SK-N-SH (cell line): Measurements from ENCODE around the gene UBR3. TPM values are rescaled to one million over a fixed set of nuclear protein-coding genes. Genes with fewer than 3 reads are reported as not detected.

Experiments used
- CTCF ChIA-PET: fragments of 300-600, 350-600 bp; formaldehyde crosslinking; extraction: SDS; loops from one replicate; lab custom pipeline; 2021; lab: Yijun Ruan, JAX
- POLR2A ChIA-PET: fragments of 350-600 bp; sonication (Branson Sonifier 250); formaldehyde crosslinking; extraction: SDS; loops from one replicate; lab custom pipeline; 2020; ENCODE audit warnings: antibody characterized with exemption, inconsistent platforms; lab: Yijun Ruan, JAX
- DNase-seq: peaks from one replicate; pipeline ENCODE4 v3.0.0; 2012
- H2AFZ ChIP-seq: fragments of 200-600 bp; sonication (generic); 2 replicates; pipeline ENCODE4 v1.8.1; 2016; ENCODE audit warnings: antibody characterized with exemption, mild to moderate bottlenecking, low read depth
- H3F3A ChIP-seq: fragments of 200-600 bp; sonication (generic); replicated peaks from 2 replicates; pipeline ENCODE3; 2016; ENCODE audit warnings: antibody characterized with exemption, mild to moderate bottlenecking; ENCODE audit not compliant: insufficient read depth
- H3K27ac ChIP-seq, 2 experiments: fragments of 200-500 bp in 1 of 2; fragments of 200-600 bp in 1 of 2; sonication (Bioruptor generic) in 1 of 2; sonication (generic), shearing (Covaris generic) in 1 of 2; 2 replicates each; pipeline versions ENCODE4 v1.5.1 to v1.6.1; 2014 to 2016; ENCODE audit warnings: low read depth in 2 of 2, inconsistent platforms in 1 of 2, low read length in 1 of 2, mild to moderate bottlenecking in 1 of 2, mixed read lengths in 1 of 2
- H3K27me3 ChIP-seq: fragments of 200-600 bp; sonication (generic), shearing (Covaris generic); 2 replicates; pipeline ENCODE4 v1.6.1; 2016; ENCODE audit warnings: mixed run types; ENCODE audit not compliant: insufficient read depth
- H3K36me3 ChIP-seq, 2 experiments: fragments of 200-500 bp in 1 of 2; fragments of 200-600 bp in 1 of 2; sonication (Bioruptor generic) in 1 of 2; sonication (generic) in 1 of 2; replicated peaks in 1 of 2; 2 replicates each; pipeline versions ENCODE3 to v1.5.1; 2014 to 2016; ENCODE audit warnings: low read length in 1 of 2, mild to moderate bottlenecking in 1 of 2; ENCODE audit not compliant: insufficient read depth in 2 of 2, control insufficient read depth in 1 of 2
- H3K4me1 ChIP-seq, 2 experiments: fragments of 200-500 bp in 1 of 2; fragments of 200-600 bp in 1 of 2; sonication (Bioruptor generic) in 1 of 2; sonication (generic), shearing (Covaris generic) in 1 of 2; 2 replicates each; pipeline versions ENCODE4 v1.5.1 to v1.6.1; 2014 to 2016; ENCODE audit warnings: low read depth in 1 of 2, low read length in 1 of 2, mixed run types in 1 of 2; ENCODE audit not compliant: insufficient read depth in 2 of 2, control insufficient read depth in 1 of 2
- H3K4me2 ChIP-seq: fragments of 200-600 bp; sonication (generic), shearing (Covaris generic); 2 replicates; pipeline ENCODE4 v1.6.1; 2017; ENCODE audit warnings: mixed run types
- H3K4me3 ChIP-seq, 2 experiments: fragments of 200-500 bp in 1 of 2; fragments of 200-600 bp in 1 of 2; sonication (Bioruptor generic) in 1 of 2; sonication (generic), shearing (Covaris generic) in 1 of 2; 2 replicates each; pipeline versions ENCODE4 v1.5.1 to v1.8.1; 2014 to 2016; ENCODE audit warnings: low read depth in 2 of 2, inconsistent platforms in 1 of 2, low read length in 1 of 2, mild to moderate bottlenecking in 1 of 2, mixed read lengths in 1 of 2, moderate library complexity in 1 of 2
- H3K79me2 ChIP-seq: fragments of 200-600 bp; sonication (generic); 2 replicates; pipeline ENCODE4 v1.8.1; 2017; ENCODE audit warnings: mild to moderate bottlenecking; ENCODE audit not compliant: insufficient read depth
- H3K9ac ChIP-seq: fragments of 200-600 bp; sonication (generic); 2 replicates; pipeline ENCODE4 v1.6.1; 2017; ENCODE audit warnings: mixed run types
- H3K9me2 ChIP-seq: fragments of 200-600 bp; sonication (generic); 2 replicates; pipeline ENCODE4 v1.6.1; 2017; ENCODE audit warnings: mixed run types
- H3K9me3 ChIP-seq: fragments of 200-600 bp; sonication (generic); 2 replicates; pipeline ENCODE4 v1.6.1; 2017; ENCODE audit warnings: mixed run types, mild to moderate bottlenecking, moderate library complexity
- H4K20me1 ChIP-seq: fragments of 200-600 bp; sonication (generic); 2 replicates; pipeline ENCODE4 v1.6.1; 2017; ENCODE audit warnings: mild to moderate bottlenecking, mixed run types; ENCODE audit not compliant: insufficient read depth
- CHD2 ChIP-seq: fragments of 150-350 bp; IDR thresholded peaks from 2 replicates; pipeline ENCODE4 v1.6.1; 2018; ENCODE audit warnings: low read length; ENCODE audit not compliant: partially characterized antibody
- EP300 ChIP-seq, 2 experiments: IDR thresholded peaks; 2 replicates each; pipeline versions ENCODE4 v1.4.0 to v1.6.1; 2012; ENCODE audit warnings: borderline replicate concordance in 1 of 2, low read depth in 1 of 2, low read length in 1 of 2
- FOXJ3 ChIP-seq: sonication (generic); formaldehyde crosslinking; IDR thresholded peaks from 2 replicates; pipeline ENCODE4 v1.5.1; 2020; ENCODE audit warnings: mild to moderate bottlenecking, missing genetic modification reagents
- GATA2 ChIP-seq: sonication (generic); formaldehyde crosslinking; IDR thresholded peaks from 2 replicates; pipeline ENCODE4 v1.5.0; 2020; ENCODE audit warnings: mild to moderate bottlenecking, missing genetic modification reagents
- NFIC ChIP-seq: IDR thresholded peaks from 2 replicates; pipeline ENCODE4 v1.4.0; 2012; ENCODE audit warnings: borderline replicate concordance
- NRF1 ChIP-seq: IDR thresholded peaks from 2 replicates; pipeline ENCODE4 v1.6.1; 2012; ENCODE audit warnings: low read depth, mild to moderate bottlenecking, low read length
- POLR2AphosphoS5 ChIP-seq: IDR thresholded peaks from 2 replicates; pipeline ENCODE4 v1.6.1; 2012; ENCODE audit warnings: low read depth, low read length
- SMC3 ChIP-seq: IDR thresholded peaks from 2 replicates; pipeline ENCODE4 v1.6.1; 2012; ENCODE audit warnings: low read depth, low read length, improper control_type of control experiment
- TAF1 ChIP-seq: IDR thresholded peaks from 2 replicates; pipeline ENCODE4 v1.6.1; 2012; ENCODE audit warnings: low read depth, mild to moderate bottlenecking, low read length, moderate library complexity, borderline replicate concordance
- TCF12 ChIP-seq: IDR thresholded peaks from 2 replicates; pipeline ENCODE4 v1.4.0; 2012
- TEAD4 ChIP-seq: IDR thresholded peaks from 2 replicates; pipeline ENCODE4 v1.4.0; 2012; ENCODE audit warnings: mild to moderate bottlenecking, borderline replicate concordance; ENCODE audit not compliant: insufficient read depth
- WGBS: methylation state at CpG from one replicate; pipeline ENCODE4 v1.1.6; 2017; ENCODE audit warnings: low lambda C conversion rate; 5-methylcytosine and 5-hydroxymethylcytosine counted together
- polyA plus RNA-seq, 3 experiments: library from polyadenylated mRNA; depleted of rRNA; stranded (reverse); fragments of >200 nt; gene quantifications; 2 replicates each; pipeline ENCODE4 v1.2.3, GENCODE V29; 2012
- TF ChIP-seq, protein P1 (sequence below): fragments of 150-350 bp; IDR thresholded peaks from 2 replicates; pipeline ENCODE4 v1.6.1; 2016; ENCODE audit warnings: mild to moderate bottlenecking, low read depth, low read length
- TF ChIP-seq, protein P2 (sequence below): IDR thresholded peaks from 2 replicates; pipeline ENCODE4 v1.6.1; 2012; ENCODE audit warnings: mild to moderate bottlenecking, low read depth, low read length, moderate library complexity

UBR3 gene
- polyA plus RNA-seq, 1 of the 3 experiments (the other 2 are of a cell fraction) = 5.2 TPM

DNA sequence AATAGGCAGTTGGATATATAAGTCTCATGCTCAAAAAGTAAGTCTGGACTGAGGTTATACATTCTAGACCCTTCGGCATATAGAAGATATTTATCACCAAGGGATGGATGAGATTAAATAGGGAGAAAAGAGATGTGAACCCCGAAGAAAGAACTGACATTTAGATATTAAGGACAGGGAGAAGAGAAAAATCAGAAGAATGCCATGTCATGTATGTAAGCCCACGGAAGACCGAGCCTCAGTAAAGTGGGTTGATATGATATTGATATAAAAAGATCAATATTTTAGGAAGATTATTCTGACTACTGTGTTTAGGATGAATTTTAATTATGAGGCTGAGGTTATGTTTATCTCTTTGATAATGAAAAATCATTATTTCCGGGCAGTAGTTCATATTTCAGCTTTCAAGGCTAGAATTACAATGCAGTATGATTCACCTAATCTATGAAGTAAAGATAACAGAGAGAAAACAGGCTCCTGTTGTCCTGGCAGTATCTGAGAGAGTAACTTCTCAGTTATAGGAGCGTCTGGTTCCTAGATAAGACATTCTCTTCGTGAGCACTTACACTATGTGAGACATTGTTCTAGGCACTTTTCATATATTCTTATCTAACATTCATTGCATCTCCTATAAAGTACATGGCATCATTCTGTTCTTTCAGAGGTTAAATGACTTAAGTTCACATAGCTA is 83.0 kb downstream of the UBR3 start:
- Histone ChIP-seq H3K9me3 (no peaks in the 10 kb centered on the region), H4K20me1 (no peaks in the 10 kb centered on the region), H3K4me3 (no peak overlapping the region), H2AFZ (no peak overlapping the region), H3K9ac (no peak overlapping the region), H3K79me2 (no peaks in the 10 kb centered on the region), H3K4me1 (peaks cover 0 to 6% of the 10 kb centered on the region in 2 experiments; a peak in 2 of 4 replicates), H3K27me3 (no peaks in the 10 kb centered on the region)
- POLR2A ChIA-PET = no interaction called here
- CTCF ChIA-PET = interaction anchor here (0.7 to 2.4 kb wide), 5 partner anchors 17 to 499 kb away, joined by 3 to 12 read pairs (median 3); partner anchors contain the start of gene METTL5
- TF ChIP-seq NFIC (no peak), GATA2 (CRISPR knock-in tag) (peak; percentile 59), TEAD4 (no peak), SMC3 (no peak), TAF1 (no peak), NRF1 (no peak), TCF12 (no peak; the same call in 1 of the 2 replicates), FOXJ3 (CRISPR knock-in tag) (no peak), CHD2 (no peak), EP300 (IDR thresholded peaks at IDR 0.05; ENCODE audit: borderline replicate concordance in 1 of 2, low read depth in 1 of 2, low read length in 1 of 2) (0 out of 4 replicates have a peak, but pooled peaks of 1 of the 2 experiments have one; percentile 25), POLR2AphosphoS5 (no peak)
- TF ChIP-seq, protein P1, sequence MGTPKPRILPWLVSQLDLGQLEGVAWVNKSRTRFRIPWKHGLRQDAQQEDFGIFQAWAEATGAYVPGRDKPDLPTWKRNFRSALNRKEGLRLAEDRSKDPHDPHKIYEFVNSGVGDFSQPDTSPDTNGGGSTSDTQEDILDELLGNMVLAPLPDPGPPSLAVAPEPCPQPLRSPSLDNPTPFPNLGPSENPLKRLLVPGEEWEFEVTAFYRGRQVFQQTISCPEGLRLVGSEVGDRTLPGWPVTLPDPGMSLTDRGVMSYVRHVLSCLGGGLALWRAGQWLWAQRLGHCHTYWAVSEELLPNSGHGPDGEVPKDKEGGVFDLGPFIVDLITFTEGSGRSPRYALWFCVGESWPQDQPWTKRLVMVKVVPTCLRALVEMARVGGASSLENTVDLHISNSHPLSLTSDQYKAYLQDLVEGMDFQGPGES = no peak
- TF ChIP-seq, protein P2, sequence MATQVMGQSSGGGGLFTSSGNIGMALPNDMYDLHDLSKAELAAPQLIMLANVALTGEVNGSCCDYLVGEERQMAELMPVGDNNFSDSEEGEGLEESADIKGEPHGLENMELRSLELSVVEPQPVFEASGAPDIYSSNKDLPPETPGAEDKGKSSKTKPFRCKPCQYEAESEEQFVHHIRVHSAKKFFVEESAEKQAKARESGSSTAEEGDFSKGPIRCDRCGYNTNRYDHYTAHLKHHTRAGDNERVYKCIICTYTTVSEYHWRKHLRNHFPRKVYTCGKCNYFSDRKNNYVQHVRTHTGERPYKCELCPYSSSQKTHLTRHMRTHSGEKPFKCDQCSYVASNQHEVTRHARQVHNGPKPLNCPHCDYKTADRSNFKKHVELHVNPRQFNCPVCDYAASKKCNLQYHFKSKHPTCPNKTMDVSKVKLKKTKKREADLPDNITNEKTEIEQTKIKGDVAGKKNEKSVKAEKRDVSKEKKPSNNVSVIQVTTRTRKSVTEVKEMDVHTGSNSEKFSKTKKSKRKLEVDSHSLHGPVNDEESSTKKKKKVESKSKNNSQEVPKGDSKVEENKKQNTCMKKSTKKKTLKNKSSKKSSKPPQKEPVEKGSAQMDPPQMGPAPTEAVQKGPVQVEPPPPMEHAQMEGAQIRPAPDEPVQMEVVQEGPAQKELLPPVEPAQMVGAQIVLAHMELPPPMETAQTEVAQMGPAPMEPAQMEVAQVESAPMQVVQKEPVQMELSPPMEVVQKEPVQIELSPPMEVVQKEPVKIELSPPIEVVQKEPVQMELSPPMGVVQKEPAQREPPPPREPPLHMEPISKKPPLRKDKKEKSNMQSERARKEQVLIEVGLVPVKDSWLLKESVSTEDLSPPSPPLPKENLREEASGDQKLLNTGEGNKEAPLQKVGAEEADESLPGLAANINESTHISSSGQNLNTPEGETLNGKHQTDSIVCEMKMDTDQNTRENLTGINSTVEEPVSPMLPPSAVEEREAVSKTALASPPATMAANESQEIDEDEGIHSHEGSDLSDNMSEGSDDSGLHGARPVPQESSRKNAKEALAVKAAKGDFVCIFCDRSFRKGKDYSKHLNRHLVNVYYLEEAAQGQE = no peak
- TF ChIP-seq, all 33 proteins: peak for 2
- Histone ChIP-seq H3K4me2 (no peak overlapping the region), H3K9me2 (no peaks in the 10 kb centered on the region), H3F3A (peaks cover 3% of the 10 kb centered on the region), H3K36me3 (peaks cover 5 to 49% of the 10 kb centered on the region in 2 experiments), H3K27ac (no peak overlapping the region)
- WGBS = 56% methylated on average over 7 of the region's 7 CpGs
- DNase-seq = peak; percentile 36
